COLO668 (cell line): Measurements from ENCODE around the gene ZNF35.
"Not testable (repeated sequence)": the region's sequence is repeated elsewhere in the genome, so short reads cannot be mapped to it uniquely, and the experiment has no call there.

Source experiments
- DNase-seq: peaks from one replicate; lab custom pipeline; 2025; ENCODE audit not compliant: unreplicated experiment; lab: John Stamatoyannopoulos, UW

The ZNF35 gene

DNA sequence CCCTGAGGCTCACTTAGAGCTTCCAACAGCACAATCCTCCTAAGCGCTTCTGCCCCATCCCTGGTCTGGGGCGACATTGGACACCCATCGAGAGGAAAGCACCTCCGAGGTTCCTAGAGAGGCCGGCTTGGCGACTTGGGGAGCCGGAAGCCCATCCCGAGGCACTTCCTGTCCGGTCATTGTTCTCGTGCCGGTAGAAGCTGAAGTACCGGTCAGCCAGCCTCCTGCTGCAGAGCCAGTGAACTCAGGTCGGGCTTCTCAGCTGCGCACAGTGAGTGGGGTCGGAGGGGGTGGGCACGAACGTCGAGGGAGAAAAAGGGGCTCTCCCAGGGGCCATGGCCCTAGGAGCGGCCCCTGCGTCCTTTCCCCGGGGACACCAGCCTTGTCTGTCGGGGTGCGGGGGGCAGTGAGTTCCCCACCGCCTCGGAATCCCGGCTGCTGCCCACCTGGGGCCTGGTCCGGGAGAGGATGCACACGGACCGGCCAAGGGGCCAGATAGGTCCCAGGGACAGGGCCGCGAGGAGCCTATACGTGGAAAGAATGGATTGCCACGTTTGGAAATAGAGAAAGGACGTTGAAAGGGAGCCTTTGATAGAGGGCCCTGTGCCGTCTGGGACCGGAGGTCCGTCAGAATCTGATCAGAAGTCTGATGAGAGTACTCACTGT is at the start of gene ZNF35:
ZNF35 (plus strand) TSS at position 169 of the 666 bp plus-strand sequence. CDS start 2,336 bp downstream, outside the sequence.
- peak; percentile 77 for DNase-seq

DNA sequence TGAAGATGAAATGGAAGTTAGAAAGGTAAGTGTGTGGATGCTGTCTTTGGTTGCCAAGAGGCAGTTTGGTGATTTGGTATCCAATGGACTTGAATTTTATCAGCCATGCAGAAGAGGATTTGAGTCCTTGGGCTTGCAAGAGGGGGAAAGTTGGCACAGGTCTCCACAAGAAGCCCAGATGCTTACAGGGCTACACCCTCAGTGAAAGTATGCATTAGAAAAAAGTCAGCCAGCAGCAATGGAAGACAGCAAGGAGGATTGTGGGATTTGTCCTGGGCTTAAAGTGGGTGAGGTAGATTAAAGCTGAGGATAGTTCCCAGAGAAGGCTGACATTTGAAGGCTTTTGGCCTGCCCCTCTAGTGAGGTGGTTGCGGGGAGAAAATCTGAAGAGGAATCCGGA is 46.8 kb upstream of the ZNF35 start:
- no peak for DNase-seq

DNA sequence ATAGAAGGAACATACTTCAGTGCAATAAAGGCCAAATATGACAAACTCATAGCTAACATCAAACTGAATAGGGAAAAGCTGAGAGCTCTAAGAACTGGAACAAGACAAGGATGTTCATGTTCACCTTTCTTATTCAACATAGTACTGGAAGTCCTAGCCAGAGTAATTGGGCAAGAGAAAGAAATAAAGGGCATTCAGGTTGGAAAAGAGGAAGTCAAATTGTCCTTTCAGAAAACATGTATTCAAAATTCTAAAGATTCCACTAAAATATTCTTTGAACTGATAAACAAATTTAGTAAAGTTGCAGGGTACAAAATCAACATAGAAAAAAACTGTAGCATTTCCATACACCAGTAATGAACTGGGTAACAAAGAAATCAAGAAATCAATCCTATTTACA is 35.9 kb upstream of the ZNF35 start:
- no peak for DNase-seq

DNA sequence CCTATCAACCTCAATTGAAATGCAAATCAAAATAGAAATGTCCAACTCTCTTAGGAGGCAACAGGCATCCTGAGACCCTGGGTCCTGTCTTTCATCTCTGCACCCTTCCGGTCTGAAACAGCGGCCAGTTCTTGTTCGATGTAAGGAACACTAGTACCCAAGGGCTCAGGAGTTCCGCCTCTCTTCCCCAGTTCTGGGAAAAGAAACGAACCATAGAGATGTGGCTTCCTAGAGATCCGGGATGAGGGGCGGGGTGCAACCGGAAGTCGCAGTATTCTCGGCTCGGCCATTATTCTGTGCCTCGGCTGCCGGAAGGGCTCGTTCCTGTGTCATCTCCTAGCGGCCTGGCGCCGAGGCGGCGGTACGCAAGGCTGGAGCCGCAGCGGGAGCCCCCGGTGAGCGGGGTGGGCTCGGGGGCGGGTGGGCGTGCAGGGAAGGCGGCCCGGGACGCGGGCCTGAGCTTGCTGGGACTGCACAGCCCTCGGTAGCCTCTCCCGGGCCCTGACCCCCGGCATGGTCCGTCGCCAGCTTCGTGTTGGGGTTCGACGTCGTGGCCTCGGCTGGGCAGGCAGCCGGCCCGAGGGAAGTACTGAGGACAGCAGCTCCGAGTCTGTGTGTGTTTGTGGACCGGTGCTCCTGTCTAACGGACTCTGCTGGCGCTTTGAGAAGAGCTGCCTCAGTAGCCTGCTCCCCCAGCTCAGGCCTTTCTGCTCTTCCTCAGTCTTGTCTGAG is 23.6 kb upstream of the ZNF35 start, which contains the start of gene ZNF197:
ZNF197 (plus strand) TSS at position 288 of the 732 bp plus-strand sequence. CDS start 4,119 bp downstream, outside the sequence.
- peak; percentile 86 for DNase-seq

DNA sequence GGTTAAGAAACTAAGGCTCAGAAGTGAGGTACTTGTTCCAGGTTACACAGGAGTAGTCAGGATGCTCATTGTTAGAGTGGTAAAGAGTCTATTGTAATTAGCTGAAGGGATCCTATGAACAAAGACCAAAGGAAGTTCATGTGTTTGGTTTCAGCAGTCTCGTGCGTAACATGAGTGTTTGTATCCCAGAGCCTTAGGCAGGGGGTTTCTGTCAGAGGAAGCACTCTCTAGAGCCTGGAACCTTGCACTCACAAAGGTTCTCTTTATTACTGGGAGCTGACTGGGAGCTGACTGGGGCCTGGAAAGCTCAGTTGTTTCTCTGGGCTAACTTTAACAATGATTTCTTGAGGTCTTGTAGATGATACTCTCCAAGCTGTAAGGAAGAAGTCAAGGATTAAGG is 19.8 kb upstream of the ZNF35 start:
- no peak for DNase-seq

DNA sequence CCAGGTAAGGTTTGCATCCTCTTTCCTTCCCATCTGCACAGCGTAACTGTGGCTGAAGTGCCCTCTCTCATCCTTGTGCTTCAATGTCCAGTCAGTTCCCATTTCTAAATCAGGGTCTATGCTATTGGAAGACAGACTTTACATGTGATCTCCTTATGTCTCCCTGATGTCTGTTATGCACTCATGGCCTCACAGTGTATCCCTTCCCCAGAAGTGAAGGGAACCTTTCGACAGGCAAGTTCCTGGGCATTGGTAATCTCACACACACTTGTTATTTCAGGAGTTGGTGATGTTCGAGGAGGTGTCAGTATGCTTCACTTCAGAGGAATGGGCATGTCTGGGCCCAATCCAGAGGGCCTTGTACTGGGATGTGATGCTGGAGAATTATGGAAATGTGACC is 16.3 kb upstream of the ZNF35 start:
- DNase-seq, result no peak

DNA sequence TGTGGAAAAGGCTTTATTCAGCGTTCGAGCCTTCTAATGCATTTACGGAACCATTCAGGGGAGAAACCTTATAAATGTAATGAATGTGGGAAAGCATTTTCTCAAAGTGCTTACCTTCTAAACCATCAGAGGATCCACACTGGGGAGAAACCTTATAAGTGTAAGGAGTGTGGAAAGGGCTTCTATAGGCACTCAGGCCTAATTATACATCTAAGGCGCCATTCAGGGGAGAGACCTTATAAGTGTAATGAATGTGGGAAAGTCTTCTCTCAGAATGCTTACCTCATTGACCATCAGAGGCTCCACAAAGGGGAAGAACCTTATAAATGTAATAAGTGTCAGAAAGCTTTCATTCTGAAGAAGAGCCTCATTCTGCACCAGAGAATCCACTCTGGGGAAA is 6.2 kb upstream of the ZNF35 start:
- no peak for DNase-seq

DNA sequence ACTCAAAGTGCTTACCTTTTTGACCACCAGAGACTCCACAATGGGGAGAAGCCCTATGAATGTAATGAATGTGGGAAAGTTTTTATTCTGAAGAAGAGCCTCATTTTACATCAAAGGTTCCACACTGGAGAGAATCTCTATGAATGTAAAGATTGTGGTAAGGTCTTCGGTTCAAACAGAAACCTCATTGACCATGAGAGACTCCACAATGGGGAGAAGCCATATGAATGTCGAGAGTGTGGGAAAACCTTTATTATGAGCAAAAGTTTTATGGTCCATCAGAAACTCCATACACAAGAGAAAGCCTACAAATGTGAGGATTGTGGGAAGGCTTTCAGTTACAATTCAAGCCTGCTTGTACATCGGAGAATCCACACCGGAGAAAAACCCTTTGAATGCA is 5.5 kb upstream of the ZNF35 start:
- no peak for DNase-seq

DNA sequence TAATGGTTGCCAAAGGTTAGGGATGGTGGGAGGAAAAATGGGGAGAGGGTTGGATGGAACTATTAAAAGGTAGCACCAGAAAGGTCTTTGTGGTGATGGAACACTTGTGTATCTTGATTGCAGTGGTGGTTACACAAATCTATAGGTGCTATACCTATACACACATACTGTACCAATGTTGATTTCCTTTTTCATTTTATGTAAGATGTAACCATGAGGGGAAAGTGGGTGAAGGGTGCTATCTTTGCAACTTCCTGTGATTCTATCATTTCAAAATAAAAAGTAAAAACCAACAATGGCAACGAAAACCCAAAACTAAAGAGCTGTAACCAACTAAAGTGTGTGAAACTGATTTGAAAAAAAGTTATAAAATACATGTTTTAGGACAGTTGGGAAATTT is 761 bp upstream of the ZNF35 start:
- DNase-seq, result no peak

DNA sequence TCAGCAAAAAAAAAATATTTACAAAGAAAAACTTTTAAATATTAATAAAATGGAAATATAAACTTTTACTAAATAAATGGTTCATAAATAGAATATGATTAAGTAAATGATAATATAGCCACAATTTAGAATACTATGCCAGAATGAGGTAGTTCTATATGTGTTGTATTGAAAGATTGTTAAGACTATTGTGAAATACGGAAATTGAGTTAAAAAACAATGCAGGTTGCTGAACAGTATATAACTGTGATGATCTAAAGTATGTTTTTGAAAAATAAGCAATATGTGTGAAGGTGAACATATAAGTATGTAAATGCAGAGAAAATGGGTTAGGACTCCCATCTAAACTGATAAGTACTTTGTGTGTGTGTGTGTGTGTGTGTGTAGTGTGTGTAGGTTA is 1.2 kb downstream of the ZNF35 start:
- DNase-seq, result no peak

DNA sequence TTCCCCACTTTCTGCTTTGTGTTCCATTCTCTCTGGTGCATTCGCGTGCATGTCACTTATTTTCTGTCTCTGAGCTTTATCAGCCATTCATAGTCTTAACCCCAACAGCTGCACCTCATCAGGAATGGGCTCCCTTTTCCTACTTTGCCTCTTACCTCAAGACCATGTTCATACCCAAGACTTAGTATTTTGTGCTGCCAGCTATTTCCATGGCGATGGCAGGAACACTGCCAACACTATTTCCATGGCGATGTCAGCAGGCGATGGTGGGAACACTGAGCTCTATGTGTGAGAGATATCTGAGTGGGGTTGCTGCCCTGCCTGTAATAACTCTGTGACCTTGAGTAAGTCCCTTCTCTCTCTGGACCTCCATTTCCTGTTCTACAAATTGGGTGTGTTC is 5.5 kb downstream of the ZNF35 start:
- no peak for DNase-seq

DNA sequence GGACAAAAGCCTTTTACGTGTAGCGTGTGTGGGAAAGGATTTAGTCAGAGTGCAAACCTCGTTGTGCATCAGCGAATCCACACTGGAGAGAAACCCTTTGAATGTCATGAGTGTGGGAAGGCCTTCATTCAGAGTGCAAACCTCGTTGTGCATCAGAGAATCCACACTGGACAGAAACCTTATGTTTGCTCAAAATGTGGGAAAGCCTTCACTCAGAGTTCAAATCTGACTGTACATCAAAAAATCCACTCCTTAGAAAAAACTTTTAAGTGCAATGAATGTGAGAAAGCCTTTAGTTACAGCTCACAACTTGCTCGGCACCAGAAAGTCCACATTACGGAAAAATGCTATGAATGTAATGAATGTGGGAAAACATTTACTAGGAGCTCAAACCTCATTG is 10.5 kb downstream of the ZNF35 start:
- no peak for DNase-seq

DNA sequence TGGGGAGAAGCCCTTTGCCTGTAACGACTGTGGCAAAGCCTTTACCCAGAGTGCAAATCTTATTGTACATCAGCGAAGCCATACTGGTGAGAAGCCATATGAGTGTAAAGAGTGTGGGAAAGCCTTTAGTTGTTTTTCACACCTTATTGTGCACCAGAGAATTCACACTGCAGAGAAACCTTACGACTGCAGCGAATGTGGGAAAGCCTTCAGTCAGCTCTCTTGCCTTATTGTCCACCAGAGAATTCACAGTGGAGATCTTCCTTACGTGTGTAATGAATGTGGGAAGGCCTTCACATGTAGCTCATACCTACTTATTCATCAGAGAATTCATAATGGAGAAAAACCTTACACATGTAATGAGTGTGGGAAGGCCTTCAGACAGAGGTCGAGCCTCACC is 10.9 kb downstream of the ZNF35 start:
- DNase-seq, result no peak

DNA sequence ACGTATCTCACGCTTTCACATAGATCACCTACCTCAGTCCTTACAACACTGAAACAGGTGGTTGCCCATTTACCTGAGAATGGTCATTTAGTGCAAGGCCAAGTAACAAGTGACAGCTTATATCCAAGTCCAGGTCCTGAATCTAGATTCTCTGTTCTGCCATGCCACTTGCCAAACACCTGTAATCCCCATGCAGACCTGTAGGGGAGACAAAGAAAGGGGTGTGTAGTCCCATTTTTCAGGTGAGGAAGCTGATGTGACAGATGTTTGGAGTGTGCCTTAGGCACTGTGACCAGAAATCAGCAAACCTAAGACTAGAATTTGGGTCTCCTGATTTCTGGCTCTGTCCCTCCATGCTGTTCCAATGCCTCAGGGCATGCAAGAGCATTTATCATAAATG is 12.7 kb downstream of the ZNF35 start:
- DNase-seq, result no peak

DNA sequence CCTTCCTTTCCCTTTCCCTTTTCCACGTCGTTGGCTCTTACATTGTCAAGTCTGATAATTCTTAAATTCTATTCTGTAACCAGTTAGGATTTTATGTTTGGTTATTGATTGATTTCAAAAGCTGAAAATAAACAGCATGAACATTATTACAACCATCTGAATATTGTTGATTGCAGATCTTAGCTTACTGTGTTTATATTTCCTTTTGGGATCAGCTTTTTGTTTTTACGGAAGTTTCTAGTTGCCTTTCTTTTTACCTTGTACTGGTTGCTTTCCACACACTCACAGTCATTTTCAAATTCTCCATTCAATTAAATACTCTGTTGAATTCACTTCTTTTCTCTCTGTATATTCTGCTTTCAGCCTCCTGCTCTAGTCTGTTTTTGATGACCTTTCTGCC is 16.6 kb downstream of the ZNF35 start:
- DNase-seq, result no peak

DNA sequence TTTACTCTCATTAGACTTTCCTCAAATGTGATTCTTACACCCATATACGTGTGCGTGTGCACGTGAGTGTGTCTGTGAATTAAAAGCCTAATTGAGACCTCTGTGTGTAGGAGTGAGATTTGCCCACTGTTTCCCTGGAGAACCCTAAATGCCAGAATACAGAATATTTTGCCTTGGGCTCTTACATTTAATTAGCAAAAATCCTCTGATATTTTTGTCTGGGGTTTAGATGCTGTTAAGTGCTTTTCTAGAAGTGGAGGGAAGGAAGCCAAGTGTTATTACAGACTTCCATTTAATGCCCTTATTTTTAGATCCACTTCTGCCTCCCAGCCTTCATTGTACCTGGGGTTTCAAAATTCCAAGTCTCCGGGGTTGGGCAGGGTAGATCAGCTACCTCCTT is 17.8 kb downstream of the ZNF35 start:
- DNase-seq, result no peak

DNA sequence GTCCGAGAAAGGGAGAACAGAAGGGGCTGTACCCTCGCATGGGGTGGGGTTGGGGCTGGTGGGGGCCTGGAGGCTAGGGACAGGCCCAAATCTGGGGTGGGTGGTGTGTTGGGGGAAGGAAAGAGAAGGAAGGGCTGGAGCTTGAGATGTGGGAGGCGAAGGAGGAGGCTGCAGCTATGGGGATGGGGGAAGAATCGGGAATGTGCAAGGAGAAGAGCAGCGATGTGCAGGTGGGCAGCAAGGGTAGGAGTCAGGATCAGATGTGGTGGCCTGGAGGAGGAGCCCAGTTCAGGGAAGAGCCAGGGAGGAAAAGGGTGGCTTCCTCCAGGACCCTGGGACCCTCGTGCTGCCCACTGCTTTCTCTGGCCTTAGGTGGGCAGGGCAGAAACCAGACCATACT is 21.2 kb downstream of the ZNF35 start:
- DNase-seq, result no peak

DNA sequence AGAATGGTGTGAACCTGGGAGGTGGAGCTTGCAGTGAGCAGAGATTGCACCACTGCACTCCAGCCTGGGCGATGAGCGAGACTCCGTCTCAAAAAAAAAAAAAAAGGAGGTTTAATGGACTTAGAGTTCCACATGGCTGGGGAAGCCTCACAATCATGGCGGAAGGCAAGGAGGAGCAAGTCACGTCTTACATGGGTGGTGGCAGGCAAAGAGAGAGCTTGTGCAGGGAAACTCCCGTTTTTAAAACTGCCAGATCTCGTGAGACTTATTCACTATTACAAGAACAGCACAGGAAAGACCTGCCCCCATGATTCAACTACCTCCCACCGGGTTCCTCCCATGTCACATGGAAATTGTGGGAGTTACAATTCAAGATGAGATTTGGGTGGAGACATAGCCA is 24.9 kb downstream of the ZNF35 start:
- DNase-seq, result not testable (repeated sequence)

DNA sequence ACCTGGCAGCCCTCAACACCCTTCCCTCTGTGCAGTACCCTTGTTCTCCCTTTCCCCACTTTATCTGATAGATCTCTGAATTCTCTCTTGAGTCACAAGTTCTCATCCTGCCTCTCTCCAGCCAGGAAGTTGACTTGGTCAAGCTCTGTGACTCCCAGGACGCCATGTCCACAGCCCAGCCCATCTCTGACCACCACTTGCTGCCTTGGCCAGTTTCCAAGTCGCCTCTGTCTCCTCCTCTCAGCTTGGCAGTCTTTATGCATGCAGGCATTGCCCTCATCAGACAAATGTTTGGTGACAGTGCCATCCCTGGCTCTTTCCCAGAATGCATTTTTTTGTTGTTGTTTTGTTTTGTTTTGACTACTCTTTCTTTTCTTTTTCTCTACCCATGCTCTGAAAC is 25.7 kb downstream of the ZNF35 start:
- DNase-seq, result no peak

DNA sequence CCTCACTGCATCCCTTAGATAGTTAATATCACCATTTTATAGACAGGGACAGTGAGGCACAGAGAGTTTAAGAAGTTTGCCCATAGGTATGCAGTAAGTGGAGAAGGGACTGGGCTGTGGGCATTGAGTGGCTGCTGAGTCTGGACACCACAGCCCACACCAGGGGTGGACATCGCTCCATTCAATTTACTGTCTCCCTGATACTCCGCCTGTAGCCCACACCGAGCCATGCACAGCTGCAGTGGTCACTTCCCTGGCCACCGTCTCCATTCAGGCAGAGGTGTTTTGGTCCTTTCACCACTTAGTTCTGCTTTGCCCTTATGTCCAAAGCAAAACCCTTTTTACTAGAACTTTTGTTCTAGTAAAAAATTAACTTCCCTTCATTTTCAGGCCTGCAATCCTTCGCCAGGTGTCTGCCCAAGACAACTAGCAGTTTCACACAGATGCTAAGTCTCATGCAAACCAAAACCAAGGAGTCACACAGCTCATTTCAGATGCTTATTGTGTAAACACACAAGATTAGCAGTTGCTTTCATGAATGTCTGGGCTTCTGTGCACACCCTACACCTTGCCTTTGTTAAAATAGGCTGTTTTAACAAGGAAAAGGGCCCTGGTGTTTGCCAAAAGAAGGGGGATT is 30.1 kb downstream of the ZNF35 start:
- DNase-seq, result no peak

DNA sequence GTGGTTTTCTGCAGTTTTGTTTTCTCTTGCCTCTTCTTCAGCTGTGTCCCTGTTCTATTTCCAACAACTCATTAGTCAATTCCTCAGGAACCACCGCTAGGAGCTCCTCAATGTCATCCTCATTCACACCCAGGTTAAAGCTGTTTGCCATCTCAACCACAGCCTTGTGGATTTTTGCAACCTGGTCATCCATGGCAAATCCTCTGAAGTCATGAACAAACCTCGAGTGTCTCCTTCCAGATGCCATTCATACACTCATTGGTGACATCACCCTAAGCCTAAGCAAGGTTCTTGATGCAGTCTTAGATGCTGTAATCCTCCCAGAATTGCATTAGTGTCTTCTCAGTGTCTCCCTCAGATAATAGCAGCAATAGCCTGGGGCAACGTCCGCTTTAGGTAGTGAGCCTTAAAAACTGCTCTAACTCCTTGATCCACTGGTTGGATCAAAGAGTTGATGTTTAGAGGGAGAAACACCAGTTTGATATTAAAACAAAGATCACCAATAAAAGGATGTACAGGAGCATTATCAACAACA is 32.5 kb downstream of the ZNF35 start:
- no peak for DNase-seq
